Measurements from ENCODE around the gene TIGD6. TPM values are rescaled to one million over a fixed set of nuclear protein-coding genes. Genes with fewer than 3 reads are reported as not detected.

The TIGD6 gene
- total and polyA plus RNA-seq, 12 donors, result 5.4 to 10.5 (median 8.0) TPM

DNA sequence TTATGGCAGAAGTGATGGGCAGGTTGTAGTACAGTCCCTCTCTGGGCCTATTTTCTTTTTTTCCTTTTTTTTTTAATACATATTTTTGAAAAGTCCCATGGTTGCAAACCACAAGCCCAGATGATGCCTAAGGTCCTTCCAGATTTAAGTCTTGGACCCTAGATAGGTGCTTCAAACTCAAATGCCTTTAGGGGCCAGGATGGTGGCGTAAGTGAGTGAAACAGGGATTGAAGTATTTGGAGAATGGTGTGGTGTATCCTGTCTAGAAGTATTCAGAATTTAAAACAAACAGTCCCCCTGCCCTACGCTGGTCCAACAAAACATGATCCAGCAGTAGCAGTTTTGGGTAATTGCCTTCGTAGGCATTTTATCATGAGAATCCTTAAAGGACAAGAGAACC is 2.2 kb downstream of the TIGD6 start:
- WGBS, 4 donors, result 97 to 100% (median 98%) methylated on average over 3 of the region's 3 CpGs
- Histone ChIP-seq H3K27me3 (no peaks in the 10 kb centered on the region), H3K27ac (no peak overlapping the region), H3K36me3 (replicated peaks in 1 of 2) (peaks cover 0 to 14% of the 10 kb centered on the region in 2 donors), H3K9me3 (replicated peaks in 1 of 3) (no peaks in the 10 kb centered on the region), H3K4me3 (no peak overlapping the region), H3K4me1 (replicated peaks in 1 of 2) (peaks cover 20 to 28% of the 10 kb centered on the region in 2 donors)
- DNase-seq, result no peak
- TF ChIP-seq POLR2A (IDR thresholded peaks at IDR 0.05), result no peak
- TF ChIP-seq, protein P1, sequence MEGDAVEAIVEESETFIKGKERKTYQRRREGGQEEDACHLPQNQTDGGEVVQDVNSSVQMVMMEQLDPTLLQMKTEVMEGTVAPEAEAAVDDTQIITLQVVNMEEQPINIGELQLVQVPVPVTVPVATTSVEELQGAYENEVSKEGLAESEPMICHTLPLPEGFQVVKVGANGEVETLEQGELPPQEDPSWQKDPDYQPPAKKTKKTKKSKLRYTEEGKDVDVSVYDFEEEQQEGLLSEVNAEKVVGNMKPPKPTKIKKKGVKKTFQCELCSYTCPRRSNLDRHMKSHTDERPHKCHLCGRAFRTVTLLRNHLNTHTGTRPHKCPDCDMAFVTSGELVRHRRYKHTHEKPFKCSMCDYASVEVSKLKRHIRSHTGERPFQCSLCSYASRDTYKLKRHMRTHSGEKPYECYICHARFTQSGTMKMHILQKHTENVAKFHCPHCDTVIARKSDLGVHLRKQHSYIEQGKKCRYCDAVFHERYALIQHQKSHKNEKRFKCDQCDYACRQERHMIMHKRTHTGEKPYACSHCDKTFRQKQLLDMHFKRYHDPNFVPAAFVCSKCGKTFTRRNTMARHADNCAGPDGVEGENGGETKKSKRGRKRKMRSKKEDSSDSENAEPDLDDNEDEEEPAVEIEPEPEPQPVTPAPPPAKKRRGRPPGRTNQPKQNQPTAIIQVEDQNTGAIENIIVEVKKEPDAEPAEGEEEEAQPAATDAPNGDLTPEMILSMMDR (IDR thresholded peaks at IDR 0.05), result no peak
- intact Hi-C loops (cut with DNase I), result no loop called here

DNA sequence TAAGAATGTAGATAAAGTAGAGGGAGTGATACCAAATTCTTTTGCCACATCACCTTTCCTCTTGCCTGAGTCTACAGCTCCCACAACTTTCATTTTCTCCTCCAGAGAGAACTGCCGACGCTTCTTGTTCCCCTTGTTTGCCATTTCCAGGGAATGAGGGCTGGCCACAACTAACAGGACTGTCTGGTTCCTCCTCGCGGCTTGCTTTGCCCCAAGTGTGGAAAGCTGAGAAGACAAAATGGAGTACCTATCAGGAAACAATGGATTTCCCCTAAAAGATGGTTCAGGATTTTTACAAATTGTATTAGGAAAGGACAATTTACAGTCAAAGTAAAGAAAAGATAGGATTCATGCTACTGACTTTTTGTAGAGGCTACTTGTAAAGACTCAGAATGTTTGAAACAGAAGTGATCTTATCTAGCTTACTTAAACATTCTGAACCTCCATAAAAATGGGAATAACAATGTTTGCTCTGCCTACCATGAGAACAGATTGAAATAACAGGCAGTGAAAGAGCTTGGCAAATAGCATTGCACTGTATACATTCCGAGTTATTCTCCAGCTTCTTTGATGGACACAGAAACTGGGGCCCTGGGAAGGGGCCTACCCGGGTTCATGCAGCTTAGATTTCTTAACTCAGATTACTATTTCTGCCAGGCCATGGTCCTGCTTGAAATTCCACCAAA is 4.1 kb downstream of the TIGD6 start:
- H3K27me3 ChIP-seq, result no peaks in the 10 kb centered on the region
- TF ChIP-seq, protein P1 (IDR thresholded peaks at IDR 0.05), result no peak
- TF ChIP-seq POLR2A (IDR thresholded peaks at IDR 0.05), result no peak
- no peak overlapping the region for H3K27ac ChIP-seq
- H3K4me1 ChIP-seq (replicated peaks in 1 of 2), result peaks cover 8 to 11% of the 10 kb centered on the region in 2 donors
- H3K4me3 ChIP-seq, result no peak overlapping the region
- H3K36me3 ChIP-seq (replicated peaks in 1 of 2), result peaks cover 0 to 14% of the 10 kb centered on the region in 2 donors
- intact Hi-C loops (cut with DNase I), result no loop called here
- no peak for DNase-seq
- WGBS, 4 donors, result 89 to 94% (median 91%) methylated on average over 6 of the region's 6 CpGs
- no peaks in the 10 kb centered on the region for H3K9me3 ChIP-seq (replicated peaks in 1 of 3)

DNA sequence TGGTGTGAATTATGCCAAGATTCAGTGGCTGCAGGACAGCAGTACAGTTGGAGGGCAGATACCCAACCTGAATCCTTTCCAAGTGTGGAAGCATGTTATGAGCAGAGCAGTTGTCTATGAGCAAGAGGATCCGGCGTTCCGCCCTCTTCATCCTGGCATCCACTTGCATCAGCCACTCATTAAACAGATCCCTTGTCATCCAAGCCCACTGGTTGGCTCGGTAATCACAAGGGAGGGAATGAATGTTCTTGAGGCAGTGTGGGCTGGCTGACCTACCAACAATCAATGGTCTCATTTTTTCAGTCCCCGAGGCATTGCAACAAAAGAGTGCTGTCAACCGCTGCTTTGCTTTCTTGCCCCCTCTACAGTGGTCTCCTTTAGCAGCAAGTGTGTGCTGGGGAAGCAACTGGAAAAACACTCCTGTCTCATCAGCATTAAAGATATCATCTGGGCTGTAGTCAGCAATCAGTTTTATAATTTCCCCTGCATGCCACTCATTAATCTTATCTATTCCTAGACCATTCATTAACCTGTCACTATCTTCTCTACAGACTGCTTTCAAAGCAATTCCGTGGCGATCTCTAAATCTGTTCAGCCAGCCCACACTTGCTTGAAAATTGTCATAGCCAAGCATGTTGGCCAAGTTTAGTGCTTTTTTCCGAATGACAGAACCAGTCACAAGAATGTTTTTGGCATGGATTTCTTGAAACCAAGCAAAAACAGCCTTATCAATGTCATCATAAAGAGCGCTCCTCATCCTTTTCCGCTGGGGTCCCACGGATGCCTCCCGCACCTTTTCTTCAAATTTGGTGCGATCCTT is 4.9 kb downstream of the TIGD6 start:
- TF ChIP-seq POLR2A (IDR thresholded peaks at IDR 0.05), result no peak
- TF ChIP-seq, protein P1 (IDR thresholded peaks at IDR 0.05), result no peak

DNA sequence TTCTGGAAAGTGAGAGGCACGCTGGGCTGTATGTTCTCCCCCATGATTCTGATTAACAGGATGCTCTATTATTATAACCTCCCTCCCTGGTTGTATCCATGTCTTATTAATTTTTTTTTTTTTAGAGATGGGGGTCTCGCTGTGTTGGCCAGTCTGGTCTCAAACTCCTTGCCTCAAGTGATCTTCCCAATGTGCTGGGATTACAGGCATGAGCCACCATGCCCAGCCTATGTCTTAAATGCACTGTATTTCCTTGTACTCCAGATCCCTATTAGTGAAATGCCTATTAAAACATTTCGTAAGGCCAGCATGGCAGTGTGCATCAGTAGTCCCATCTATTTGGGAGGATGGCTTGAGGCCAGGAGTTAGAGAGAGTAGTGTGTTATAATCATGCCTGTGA is 7.0 kb downstream of the TIGD6 start:
- H3K27me3 ChIP-seq, result no peaks in the 10 kb centered on the region
- no peak for DNase-seq
- H3K4me1 ChIP-seq (replicated peaks in 1 of 2), result no peaks in the 10 kb centered on the region
- no peak overlapping the region for H3K27ac ChIP-seq
- 84 to 98% (median 93%) methylated on average over 3 of the region's 3 CpGs for WGBS, 4 donors
- TF ChIP-seq, protein P1 (IDR thresholded peaks at IDR 0.05), result no peak
- TF ChIP-seq POLR2A (IDR thresholded peaks at IDR 0.05), result no peak
- intact Hi-C loops (cut with DNase I), result loop anchor here in 1 of 2 donors (5.0 kb wide), 1 partner anchor 356 kb away; no protein-coding TSS in a partner anchor
- H3K4me3 ChIP-seq, result no peak overlapping the region
- H3K9me3 ChIP-seq (replicated peaks in 1 of 3), result no peaks in the 10 kb centered on the region
- peaks cover 0 to 14% of the 10 kb centered on the region in 2 donors for H3K36me3 ChIP-seq (replicated peaks in 1 of 2)

More for the DNA sequence above, 4.9 kb downstream of the TIGD6 start:
- H3K27me3 ChIP-seq, result no peaks in the 10 kb centered on the region
- WGBS, 4 donors, result 84 to 93% (median 89%) methylated on average over 14 of the region's 14 CpGs
- H3K4me1 ChIP-seq (replicated peaks in 1 of 2), result peaks cover 6 to 10% of the 10 kb centered on the region in 2 donors
- no peaks in the 10 kb centered on the region for H3K9me3 ChIP-seq (replicated peaks in 1 of 3)
- H3K36me3 ChIP-seq (replicated peaks in 1 of 2), result peaks cover 0 to 14% of the 10 kb centered on the region in 2 donors
- DNase-seq, result no peak
- H3K4me3 ChIP-seq, result no peak overlapping the region
- intact Hi-C loops (cut with DNase I), result no loop called here
- H3K27ac ChIP-seq, result no peak overlapping the region
